GM19035 (cell line): Measurements from ENCODE around the gene NUAK2.
"Not testable (repeated sequence)": the region's sequence is repeated elsewhere in the genome, so short reads cannot be mapped to it uniquely, and the experiment has no call there.

Experiments
- ATAC-seq: cut with Tn5 transposase; IDR thresholded peaks from one replicate; pipeline ENCODE4 v1.9.1; 2021; ENCODE audit not compliant: unreplicated experiment

The NUAK2 gene

GRCh38 chr1:205300149-205300548 is 21.4 kb downstream of the NUAK2 start:
- ATAC-seq: no peak

- ATAC-seq: no peak
Observed at GRCh38 chr1:205298191-205298994, 23.2 kb downstream of the NUAK2 start.

GRCh38 chr1:205297546-205298177 is 23.9 kb downstream of the NUAK2 start:
- ATAC-seq: not testable (repeated sequence)

- ATAC-seq: no peak
Observed at GRCh38 chr1:205296154-205296553, 25.4 kb downstream of the NUAK2 start.

- ATAC-seq: no peak
Observed at GRCh38 chr1:205294934-205295333, 26.6 kb downstream of the NUAK2 start.

GRCh38 chr1:205294175-205294917 is 27.2 kb downstream of the NUAK2 start:
- no peak for ATAC-seq

GRCh38 chr1:205293350-205294074 is 28.0 kb downstream of the NUAK2 start:
- ATAC-seq: no peak

- ATAC-seq: no peak
Observed at GRCh38 chr1:205291596-205291995, 29.9 kb downstream of the NUAK2 start.

GRCh38 chr1:205287767-205288559 is 33.6 kb downstream of the NUAK2 start:
- peak; percentile 77 for ATAC-seq

- ATAC-seq: no peak
Observed at GRCh38 chr1:205287076-205287475, 34.5 kb downstream of the NUAK2 start.

GRCh38 chr1:205286335-205286950 is 35.1 kb downstream of the NUAK2 start:
- ATAC-seq: peak; percentile 28

GRCh38 chr1:205285381-205286101 is 36.0 kb downstream of the NUAK2 start:
- ATAC-seq: peak; percentile 28

GRCh38 chr1:205284420-205285144 is 37.0 kb downstream of the NUAK2 start:
- ATAC-seq: no peak

- no peak for ATAC-seq
Observed at GRCh38 chr1:205283270-205284147, 38.0 kb downstream of the NUAK2 start.

GRCh38 chr1:205280666-205281395 is 40.7 kb downstream of the NUAK2 start:
- not testable (repeated sequence) for ATAC-seq

- ATAC-seq: no peak
Observed at GRCh38 chr1:205279986-205280385, 41.6 kb downstream of the NUAK2 start.

GRCh38 chr1:205276689-205277065 is 44.9 kb downstream of the NUAK2 start:
- no peak for ATAC-seq
